ENCODE measurements around the gene PARD3. TPM values are rescaled to one million over a fixed set of nuclear protein-coding genes. Genes with fewer than 3 reads are reported as not detected.
"Not testable (repeated sequence)": the region's sequence is repeated elsewhere in the genome, so short reads cannot be mapped to it uniquely, and the experiment has no call there.

The PARD3 gene
- total and polyA plus RNA-seq, 2 donors (not counting 3 experiments of a cell fraction or from before 2014, with no cell fraction given): 7.3 to 24.1 TPM

- H2AFZ ChIP-seq (ENCODE audit: low read depth, low read length); H3K9me3 ChIP-seq (replicated peaks; ENCODE audit: control insufficient read depth, insufficient read depth, low read length); CTCF ChIA-PET; H4K20me1 ChIP-seq (replicated peaks; ENCODE audit: control insufficient read depth, extremely low read depth, insufficient read depth, low read length); H3K9me1 ChIP-seq (replicated peaks; ENCODE audit: control insufficient read depth, extremely low read depth, insufficient read depth, low read length); H3K27ac ChIP-seq (ENCODE audit: insufficient read depth, low read depth, low read length); H3K79me2 ChIP-seq (ENCODE audit: control insufficient read depth, insufficient read depth, low read length); intact Hi-C loops (cut with micrococcal nuclease); H3K9ac ChIP-seq (replicated peaks; ENCODE audit: extremely low read depth, insufficient read depth, low read length); POLR2A ChIA-PET; BruUV-seq (replicated peaks); FAIRE-seq; DNase-seq (ENCODE audit: low read depth, low spot score); dilution Hi-C loops (cut with MboI; ENCODE audit: extremely low pct_ligation_motif_present, low sequenced_read_pairs); H3K4me2 ChIP-seq (ENCODE audit: insufficient read depth, low read length); H3K4me3 ChIP-seq (replicated peaks in 1 of 3; ENCODE audit: insufficient read depth in 1 of 3, low read depth in 1 of 3, low read length in 3 of 3); H3K36me3 ChIP-seq (ENCODE audit: control insufficient read depth in 2 of 2, extremely low read depth in 1 of 2, insufficient read depth in 2 of 2, low read length in 2 of 2); H3K27me3 ChIP-seq (ENCODE audit: control insufficient read depth in 2 of 2, insufficient read depth in 2 of 2, low read length in 2 of 2): not testable (repeated sequence)
- H3K4me1 ChIP-seq (ENCODE audit: control insufficient read depth, extremely low read depth, insufficient read depth, low read length): peaks cover 15% of the 10 kb centered on the region
These were observed 388.4 kb downstream of the PARD3 start for GRCh38 chr10:34426538-34427157.

DNA sequence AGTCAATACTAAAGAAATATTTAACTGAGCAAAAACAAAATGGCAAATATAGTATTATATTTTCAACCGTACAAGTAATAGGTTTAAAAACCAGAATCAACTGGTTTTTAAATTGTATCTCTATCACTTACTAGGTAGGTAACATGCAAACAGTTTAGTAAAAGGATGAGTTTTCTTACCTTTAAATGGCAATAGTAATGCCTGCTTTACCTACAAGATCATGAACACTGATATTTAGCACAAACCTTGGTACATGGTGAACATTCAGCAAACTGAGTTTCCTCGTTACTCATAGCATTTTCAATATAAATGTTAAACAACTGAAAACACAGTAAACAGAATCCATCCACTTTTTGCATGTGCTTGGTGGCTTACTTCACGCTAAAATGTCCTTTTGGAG is 389.1 kb downstream of the PARD3 start:
- no peak overlapping the region for H3K9ac ChIP-seq (replicated peaks; ENCODE audit: extremely low read depth, insufficient read depth, low read length)
- H3K79me2 ChIP-seq (ENCODE audit: control insufficient read depth, insufficient read depth, low read length): no peaks in the 10 kb centered on the region
- no peak overlapping the region for H2AFZ ChIP-seq (ENCODE audit: low read depth, low read length)
- H3K9me1 ChIP-seq (replicated peaks; ENCODE audit: control insufficient read depth, extremely low read depth, insufficient read depth, low read length): no peaks in the 10 kb centered on the region
- H3K36me3 ChIP-seq (ENCODE audit: control insufficient read depth in 2 of 2, extremely low read depth in 1 of 2, insufficient read depth in 2 of 2, low read length in 2 of 2): no peaks in the 10 kb centered on the region
- no TSS peak for BruUV-seq (replicated peaks)
- no peak overlapping the region for H3K27ac ChIP-seq (ENCODE audit: insufficient read depth, low read depth, low read length)
- no peaks in the 10 kb centered on the region for H3K9me3 ChIP-seq (replicated peaks; ENCODE audit: control insufficient read depth, insufficient read depth, low read length)
- peaks cover 12% of the 10 kb centered on the region for H3K4me1 ChIP-seq (ENCODE audit: control insufficient read depth, extremely low read depth, insufficient read depth, low read length)
- TF ChIP-seq JUN (IDR thresholded peaks at IDR 0.05; ENCODE audit: borderline replicate concordance, insufficient read depth, insufficient read length, low read depth) (no peak), EZH2 (IDR thresholded peaks at IDR 0.05; ENCODE audit: borderline replicate concordance, low read depth, low read length, severe bottlenecking) (no peak), MYC (IDR thresholded peaks at IDR 0.05; ENCODE audit: low read depth, low read length) (no peak), GATA2 (IDR thresholded peaks at IDR 0.05; ENCODE audit: insufficient read depth, insufficient read length, low read depth, low read length) (no peak), POLR2A (IDR thresholded peaks at IDR 0.05; ENCODE audit: low read depth, low read length) (no peak), POLR2AphosphoS5 (IDR thresholded peaks at IDR 0.05; ENCODE audit: insufficient read depth, low read depth, low read length) (no peak), FOS (IDR thresholded peaks at IDR 0.05; ENCODE audit: borderline replicate concordance, insufficient read depth, low read length) (no peak)
- TF ChIP-seq, protein P1, sequence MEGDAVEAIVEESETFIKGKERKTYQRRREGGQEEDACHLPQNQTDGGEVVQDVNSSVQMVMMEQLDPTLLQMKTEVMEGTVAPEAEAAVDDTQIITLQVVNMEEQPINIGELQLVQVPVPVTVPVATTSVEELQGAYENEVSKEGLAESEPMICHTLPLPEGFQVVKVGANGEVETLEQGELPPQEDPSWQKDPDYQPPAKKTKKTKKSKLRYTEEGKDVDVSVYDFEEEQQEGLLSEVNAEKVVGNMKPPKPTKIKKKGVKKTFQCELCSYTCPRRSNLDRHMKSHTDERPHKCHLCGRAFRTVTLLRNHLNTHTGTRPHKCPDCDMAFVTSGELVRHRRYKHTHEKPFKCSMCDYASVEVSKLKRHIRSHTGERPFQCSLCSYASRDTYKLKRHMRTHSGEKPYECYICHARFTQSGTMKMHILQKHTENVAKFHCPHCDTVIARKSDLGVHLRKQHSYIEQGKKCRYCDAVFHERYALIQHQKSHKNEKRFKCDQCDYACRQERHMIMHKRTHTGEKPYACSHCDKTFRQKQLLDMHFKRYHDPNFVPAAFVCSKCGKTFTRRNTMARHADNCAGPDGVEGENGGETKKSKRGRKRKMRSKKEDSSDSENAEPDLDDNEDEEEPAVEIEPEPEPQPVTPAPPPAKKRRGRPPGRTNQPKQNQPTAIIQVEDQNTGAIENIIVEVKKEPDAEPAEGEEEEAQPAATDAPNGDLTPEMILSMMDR (IDR thresholded peaks at IDR 0.05; ENCODE audit: extremely low read depth in 1 of 2, insufficient read depth in 1 of 2, low read depth in 1 of 2, low read length in 2 of 2): no peak
- TF ChIP-seq, protein P2, sequence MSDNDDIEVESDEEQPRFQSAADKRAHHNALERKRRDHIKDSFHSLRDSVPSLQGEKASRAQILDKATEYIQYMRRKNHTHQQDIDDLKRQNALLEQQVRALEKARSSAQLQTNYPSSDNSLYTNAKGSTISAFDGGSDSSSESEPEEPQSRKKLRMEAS (IDR thresholded peaks at IDR 0.05; ENCODE audit: insufficient read depth, insufficient read length): no peak
- FAIRE-seq: no peak
- H3K4me3 ChIP-seq (replicated peaks in 1 of 3; ENCODE audit: insufficient read depth in 1 of 3, low read depth in 1 of 3, low read length in 3 of 3): no peak overlapping the region
- H3K27me3 ChIP-seq (ENCODE audit: control insufficient read depth in 2 of 2, insufficient read depth in 2 of 2, low read length in 2 of 2): no peaks in the 10 kb centered on the region
- DNase-seq (ENCODE audit: low read depth, low spot score): no peak
- ChIA-PET CTCF (no interaction called here), POLR2A (no interaction called here)
- intact Hi-C loops (cut with micrococcal nuclease) (no loop called here), dilution Hi-C loops (cut with MboI; ENCODE audit: extremely low pct_ligation_motif_present, low sequenced_read_pairs) (no loop called here)
- no peaks in the 10 kb centered on the region for H4K20me1 ChIP-seq (replicated peaks; ENCODE audit: control insufficient read depth, extremely low read depth, insufficient read depth, low read length)
- no peak overlapping the region for H3K4me2 ChIP-seq (ENCODE audit: insufficient read depth, low read length)
